GM12878 (cell line): Measurements from ENCODE around the gene TIMP3. TPM values are rescaled to one million over a fixed set of nuclear protein-coding genes. Genes with fewer than 3 reads are reported as not detected.

Experiments
- ATAC-seq: fragments of 200-7000 bp; cut with Tn5 transposase; 3 replicates; pipeline ENCODE4 v1.9.1; 2020; ENCODE audit warnings: mild to moderate bottlenecking, moderate library complexity
- BruUV-seq: library from RNA; stranded (reverse); fragments of 400-500 nt; replicated peaks from 2 replicates; lab custom pipeline; 2021; lab: Mats Ljungman, UMichigan
- CTCF ChIA-PET: fragments of 300-600 bp; sonication (Branson Sonifier 250); formaldehyde crosslinking; extraction: SDS; loops from one replicate; lab custom pipeline; 2021; ENCODE audit warnings: inconsistent platforms; lab: Yijun Ruan, JAX
- POLR2A ChIA-PET: fragments of 350-600 bp; formaldehyde crosslinking; extraction: SDS; loops from one replicate; lab custom pipeline; 2021; ENCODE audit warnings: inconsistent platforms; lab: Charles Lee
- RAD21 ChIA-PET: fragments of 300-600 bp; sonication (Branson Sonifier 250); formaldehyde crosslinking; loops from one replicate; lab custom pipeline; 2023; ENCODE audit warnings: antibody characterized with exemption; ENCODE audit not compliant: unreplicated experiment; lab: Charles Lee
- SMC1A ChIA-PET: fragments of 300-600 bp; sonication (Branson Sonifier 250); formaldehyde crosslinking; loops from one replicate; lab custom pipeline; 2023; ENCODE audit not compliant: unreplicated experiment, uncharacterized antibody; lab: Charles Lee
- DNase-seq: peaks from one replicate; pipeline ENCODE4 v3.0.0-alpha.2; 2011; ENCODE audit warnings: low read depth, low spot score
- FAIRE-seq: peaks from 3 replicates; lab custom pipeline; 2011; peaks lifted over from hg19 to GRCh38; lab: Jason Lieb, UNC
- H2AFZ ChIP-seq: 2 replicates; pipeline ENCODE4 v1.6.0; 2011; ENCODE audit warnings: low read depth, low read length, control low read depth; ENCODE audit not compliant: control insufficient read depth
- H3K27ac ChIP-seq: 2 replicates; pipeline ENCODE4 v1.5.1; 2011; ENCODE audit warnings: control low read depth; ENCODE audit not compliant: control insufficient read depth, insufficient read depth
- H3K27me3 ChIP-seq, 2 experiments: replicated peaks in 1 of 2; 2 replicates each; pipeline versions ENCODE4 v1.6.0 to v1.6.1; 2011; ENCODE audit warnings: low read length in 1 of 2; ENCODE audit not compliant: control insufficient read depth in 2 of 2, insufficient read depth in 2 of 2
- H3K36me3 ChIP-seq, 2 experiments: 2 replicates each; pipeline ENCODE4 v1.5.1; 2011; ENCODE audit warnings: low read length in 1 of 2; ENCODE audit not compliant: control insufficient read depth in 2 of 2, insufficient read depth in 2 of 2
- H3K4me1 ChIP-seq: 2 replicates; pipeline ENCODE4 v1.6.1; 2011; ENCODE audit warnings: mild to moderate bottlenecking, low read length, moderate library complexity, mixed read lengths; ENCODE audit not compliant: control insufficient read depth, insufficient read depth
- H3K4me2 ChIP-seq: 2 replicates; pipeline ENCODE4 v1.6.0; 2011; ENCODE audit warnings: control low read depth; ENCODE audit not compliant: control insufficient read depth, insufficient read depth
- H3K4me3 ChIP-seq: fragments of 200-600 bp; sonication (generic); 2 replicates; pipeline ENCODE4 v1.5.1; 2016
- H3K79me2 ChIP-seq: 2 replicates; pipeline ENCODE4 v1.6.0; 2011; ENCODE audit warnings: low read length; ENCODE audit not compliant: control insufficient read depth, insufficient read depth
- H3K9ac ChIP-seq: 2 replicates; pipeline ENCODE4 v1.8.0; 2011; ENCODE audit warnings: low read length, control low read depth, mixed read lengths; ENCODE audit not compliant: control insufficient read depth, insufficient read depth
- H3K9me3 ChIP-seq: replicated peaks from 3 replicates; pipeline ENCODE4 v1.5.1; 2011; ENCODE audit warnings: mild to moderate bottlenecking, low read length; ENCODE audit not compliant: control insufficient read depth, insufficient read depth
- H4K20me1 ChIP-seq: 2 replicates; pipeline ENCODE4 v1.6.0; 2011; ENCODE audit not compliant: control insufficient read depth, insufficient read depth
- BHLHE40 ChIP-seq, 2 experiments: fragments of 450-650 bp in 1 of 2; IDR thresholded peaks; 2 replicates each; pipeline ENCODE4 v1.6.1; 2011 to 2017; ENCODE audit warnings: low read depth in 2 of 2, borderline replicate concordance in 1 of 2, improper control_type of control experiment in 1 of 2, low read length in 1 of 2, mild to moderate bottlenecking in 1 of 2
- ESRRA ChIP-seq: IDR thresholded peaks from 2 replicates; pipeline ENCODE4 v1.6.1; 2012; ENCODE audit warnings: mild to moderate bottlenecking, low read length, improper control_type of control experiment
- ETV6 ChIP-seq, 2 experiments: fragments of 450-650 bp in 1 of 2; IDR thresholded peaks in 1 of 2; conservative IDR thresholded peaks in 1 of 2; 2 replicates each; pipeline ENCODE4 v1.6.1; 2014; ENCODE audit warnings: antibody characterized with exemption in 1 of 2, borderline replicate concordance in 1 of 2, low read depth in 1 of 2, mild to moderate bottlenecking in 1 of 2, moderate library complexity in 1 of 2
- HCFC1 ChIP-seq: fragments of 150-350 bp; IDR thresholded peaks from 2 replicates; pipeline ENCODE4 v1.6.1; 2014; ENCODE audit warnings: low read length
- HDAC6 ChIP-seq: fragments of 200-600 bp; sonication (generic); IDR thresholded peaks from one replicate; pipeline ENCODE4 v1.8.0; 2017; ENCODE audit warnings: antibody characterized with exemption; ENCODE audit not compliant: unreplicated experiment
- HDGF ChIP-seq: fragments of 450-650 bp; IDR thresholded peaks from 2 replicates; pipeline ENCODE4 v1.6.1; 2016; ENCODE audit warnings: antibody characterized with exemption
- KLF5 ChIP-seq: fragments of 450-650 bp; IDR thresholded peaks from 2 replicates; pipeline ENCODE4 v1.6.1; 2014; ENCODE audit warnings: mild to moderate bottlenecking; ENCODE audit not compliant: partially characterized antibody
- MAX ChIP-seq: IDR thresholded peaks from 2 replicates; pipeline ENCODE4 v1.6.1; 2012; ENCODE audit warnings: low read depth, low read length, improper control_type of control experiment
- NFXL1 ChIP-seq: fragments of 450-650 bp; IDR thresholded peaks from 2 replicates; pipeline ENCODE4 v1.6.1; 2017; ENCODE audit warnings: antibody characterized with exemption, mild to moderate bottlenecking, borderline replicate concordance
- POU2F2 ChIP-seq: IDR thresholded peaks from 3 replicates; pipeline ENCODE4 v1.6.1; 2011; ENCODE audit warnings: low read depth, mild to moderate bottlenecking, low read length, borderline replicate concordance
- RELB ChIP-seq: fragments of 450-650 bp; IDR thresholded peaks from 2 replicates; pipeline ENCODE4 v1.6.1; 2017; ENCODE audit warnings: low read depth, mild to moderate bottlenecking, moderate library complexity
- RFX5 ChIP-seq: IDR thresholded peaks from 2 replicates; pipeline ENCODE4 v1.6.1; 2011; ENCODE audit warnings: low read depth, low read length, improper control_type of control experiment
- RUNX3 ChIP-seq: IDR thresholded peaks from 2 replicates; pipeline ENCODE4 v1.6.1; 2012; ENCODE audit warnings: low read length, inconsistent platforms
- SREBF1 ChIP-seq: IDR thresholded peaks from 2 replicates; pipeline ENCODE4 v1.6.1; 2012; ENCODE audit warnings: mild to moderate bottlenecking, low read length
- SUPT20H ChIP-seq: IDR thresholded peaks from 2 replicates; pipeline ENCODE4 v1.6.1; 2011; ENCODE audit warnings: low read depth, mild to moderate bottlenecking, low read length, moderate library complexity, borderline replicate concordance; ENCODE audit not compliant: control insufficient read depth
- ZNF217 ChIP-seq: fragments of 450-650 bp; IDR thresholded peaks from 2 replicates; pipeline ENCODE4 v1.6.1; 2017; ENCODE audit warnings: antibody characterized with exemption, mild to moderate bottlenecking
- ZNF384 ChIP-seq: IDR thresholded peaks from 2 replicates; pipeline ENCODE4 v1.6.1; 2012; ENCODE audit warnings: low read depth, mild to moderate bottlenecking, low read length, improper control_type of control experiment, borderline replicate concordance
- WGBS: methylation state at CpG from one replicate; pipeline ENCODE4 v1.1.6; 2016; ENCODE audit warnings: low lambda C conversion rate; ENCODE audit not compliant: insufficient replicate concordance, insufficient coverage; ENCODE audit errors: missing lambda C conversion rate; 5-methylcytosine and 5-hydroxymethylcytosine counted together
- in situ Hi-C: fragments of 300-500 bp; cut with MboI; formaldehyde crosslinking; loops from 9 replicates; pipeline ENCODE4 v1.14.3; 2018; ENCODE audit warnings: mixed read lengths
- intact Hi-C: fragments of 100-400 bp; cut with micrococcal nuclease; formaldehyde crosslinking; loops from one replicate; pipeline ENCODE4 v1.14.2; 2022; ENCODE audit not compliant: unreplicated experiment
- polyA plus RNA-seq, 11 experiments: library from polyadenylated mRNA; depleted of rRNA in 4 of 11; unstranded in 6 of 11; stranded (reverse) in 5 of 11; fragments of >200 nt; fragmentation: Nextera tagmentation in 4 of 11; fragmentation: Illumina TruSeq in 1 of 11; extraction: Ambion mirVana in 4 of 11; extraction: Trizol in 1 of 11; gene quantifications; 1 replicate in 1 of 11; 2 replicates in 10 of 11; pipeline versions ENCODE4 v1.2.1 to v1.2.3, GENCODE V29; 2011 to 2016; ENCODE audit warnings: inconsistent platforms in 2 of 11, missing spikeins in 2 of 11, low read depth in 1 of 11
- total RNA-seq, 4 experiments: library from RNA; depleted of rRNA in 3 of 4; stranded (reverse); fragments of >200 nt in 3 of 4; fragmentation: Illumina TruSeq in 1 of 4; extraction: Trizol in 1 of 4; gene quantifications; 2 replicates each; pipeline versions ENCODE4 v1.2.1 to v1.2.3, GENCODE V29; 2013 to 2021

TIMP3 gene
- total and polyA plus RNA-seq, 10 of the 15 experiments (the other 5 are each of a cell fraction or from before 2014, with no cell fraction given) = 0.01 to 0.74 (median 0.27) TPM; not detected in 5

DNA sequence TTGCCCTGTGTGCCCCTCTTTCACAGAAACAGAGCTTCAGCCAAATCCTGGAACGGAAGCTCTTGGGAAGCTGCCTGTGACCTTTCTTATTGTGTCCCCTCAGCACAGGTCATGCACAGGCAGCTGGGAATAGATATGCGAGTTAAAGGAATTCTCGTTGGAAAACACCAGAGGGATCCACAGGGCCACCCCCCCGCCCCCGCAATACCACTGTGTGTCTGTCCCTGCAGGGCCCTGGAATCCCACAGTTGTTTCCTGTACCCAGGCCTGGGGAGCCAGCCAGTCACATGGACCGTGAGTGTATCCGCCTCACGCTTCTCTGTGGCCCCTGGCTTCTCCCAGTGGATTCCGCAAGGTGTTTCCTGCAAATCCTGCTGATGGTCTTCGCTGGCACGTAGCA lies 29.0 kb downstream of the TIMP3 start:
- H3K79me2 ChIP-seq = no peaks in the 10 kb centered on the region
- H3K9ac ChIP-seq = no peak overlapping the region
- H3K27ac ChIP-seq = no peak overlapping the region
- H2AFZ ChIP-seq = no peak overlapping the region
- TF ChIP-seq HDGF (no peak), KLF5 (no peak), NFXL1 (no peak), RFX5 (no peak), RELB (no peak), ZNF384 (no peak), POU2F2 (no peak), SUPT20H (no peak), ETV6 (conservative IDR thresholded peaks at IDR 0.05 in 1 of 2, IDR thresholded peaks at IDR 0.05 in 1 of 2; ENCODE audit: borderline replicate concordance in 1 of 2, low read depth in 1 of 2) (no peak), BHLHE40 (IDR thresholded peaks at IDR 0.05; ENCODE audit: borderline replicate concordance in 1 of 2, low read depth in 2 of 2, low read length in 1 of 2) (no peak), HDAC6 (no peak), SREBF1 (no peak), HCFC1 (no peak), ZNF217 (no peak), ESRRA (no peak), RUNX3 (no peak), MAX (no peak)
- FAIRE-seq (no peak), ATAC-seq (no peak), DNase-seq (no peak)
- ChIA-PET RAD21 (no interaction called here), POLR2A (no interaction called here), SMC1A (interaction anchor here (1.0 kb wide), 1 partner anchor 24 kb away, joined by 3 read pairs; no protein-coding TSS in a partner anchor), CTCF (no interaction called here)
- no TSS peak for BruUV-seq
- in situ Hi-C loops (no loop called here), intact Hi-C loops (loop anchor here (10.0 kb wide), 1 partner anchor 174 kb away; no protein-coding TSS in a partner anchor)
- 26% methylated on average over 11 of the region's 11 CpGs for WGBS
- H3K4me3 ChIP-seq = no peak overlapping the region
- no peaks in the 10 kb centered on the region for H3K27me3 ChIP-seq
- H3K36me3 ChIP-seq = no peaks in the 10 kb centered on the region
- H3K4me2 ChIP-seq = no peak overlapping the region
- no peaks in the 10 kb centered on the region for H3K9me3 ChIP-seq
- H4K20me1 ChIP-seq = no peaks in the 10 kb centered on the region
- H3K4me1 ChIP-seq = no peaks in the 10 kb centered on the region
